SH-SY5Y (cell line): ENCODE results near the gene HSF2BP.

ENCODE experiments used
- GATA2 ChIP-seq: IDR thresholded peaks from 2 replicates; pipeline ENCODE4 v1.6.1; 2011; ENCODE audit warnings: mild to moderate bottlenecking, low read depth, low read length
- GATA3 ChIP-seq: IDR thresholded peaks from 2 replicates; pipeline ENCODE4 v1.6.1; 2011; ENCODE audit warnings: low read depth, mild to moderate bottlenecking, low read length, moderate library complexity

HSF2BP gene

GRCh38 chr21:43603641-43604504 lies 55.4 kb downstream of the HSF2BP start:
- TF ChIP-seq GATA3: no peak
- TF ChIP-seq GATA2: no peak

DNA sequence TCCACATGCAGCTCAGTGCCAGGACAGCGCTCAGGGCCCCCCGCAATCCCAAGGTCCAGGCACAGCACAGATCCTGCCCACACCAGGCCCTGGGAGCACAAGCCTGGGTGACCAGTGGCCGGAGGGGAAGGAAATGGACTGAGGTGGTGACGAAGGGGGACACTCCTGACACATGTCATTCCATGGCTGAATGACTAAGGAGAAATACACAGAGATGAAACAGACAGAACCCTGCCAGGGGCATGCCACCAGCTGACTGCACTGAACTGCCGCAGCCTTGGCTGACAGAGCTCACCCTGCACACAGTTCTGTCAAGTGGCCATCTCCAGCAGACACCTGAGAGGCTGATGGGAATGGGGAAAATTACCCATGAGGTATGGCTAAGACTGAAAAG lies 56.1 kb downstream of the HSF2BP start:
- TF ChIP-seq GATA3 (no peak), GATA2 (no peak)

DNA sequence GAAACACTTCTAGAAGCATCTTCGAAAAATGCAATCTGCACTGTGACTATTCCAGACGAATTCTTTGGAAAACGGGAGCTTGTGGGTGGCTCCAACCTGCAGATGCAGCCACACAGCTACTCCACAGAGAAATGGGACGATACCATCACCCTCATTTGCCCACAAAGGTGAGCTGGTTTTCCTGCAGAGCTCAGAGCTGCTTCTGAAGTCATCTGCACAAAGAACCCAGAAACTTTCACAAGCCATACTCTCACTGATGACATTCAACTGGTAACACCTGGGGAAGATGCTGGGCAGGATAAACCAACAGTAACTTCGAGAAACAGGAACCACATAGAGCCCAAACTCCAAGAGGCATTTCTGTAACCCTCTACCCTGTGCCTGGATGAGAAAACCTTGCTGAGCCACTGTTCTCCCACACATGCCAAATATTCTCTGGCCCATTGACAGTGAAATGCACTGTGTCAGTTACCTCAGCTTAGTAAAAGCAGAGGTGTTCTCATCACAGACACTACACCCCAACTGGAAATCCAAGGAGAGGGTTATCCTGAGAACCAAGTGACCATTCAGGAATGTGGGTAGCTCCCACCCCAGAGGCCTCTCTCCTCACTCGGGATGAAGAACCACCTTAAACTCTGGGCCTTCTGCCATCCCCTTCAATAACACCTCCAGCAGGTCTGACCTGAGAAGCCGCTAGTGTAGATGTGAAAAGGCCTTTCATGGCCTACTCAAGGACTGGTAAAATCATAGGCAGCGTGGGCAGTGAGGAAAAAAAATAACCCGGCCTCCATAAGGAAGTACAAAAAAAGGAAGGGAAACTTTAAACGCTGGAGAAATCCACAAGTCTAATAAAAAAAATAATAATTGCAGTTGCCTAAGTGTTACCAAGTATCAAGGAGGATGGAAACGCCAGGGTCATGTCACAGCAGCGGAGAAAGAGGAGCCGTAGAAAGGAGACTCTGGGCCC lies 56.7 kb downstream of the HSF2BP start:
- TF ChIP-seq GATA3 (no peak), GATA2 (no peak)

DNA sequence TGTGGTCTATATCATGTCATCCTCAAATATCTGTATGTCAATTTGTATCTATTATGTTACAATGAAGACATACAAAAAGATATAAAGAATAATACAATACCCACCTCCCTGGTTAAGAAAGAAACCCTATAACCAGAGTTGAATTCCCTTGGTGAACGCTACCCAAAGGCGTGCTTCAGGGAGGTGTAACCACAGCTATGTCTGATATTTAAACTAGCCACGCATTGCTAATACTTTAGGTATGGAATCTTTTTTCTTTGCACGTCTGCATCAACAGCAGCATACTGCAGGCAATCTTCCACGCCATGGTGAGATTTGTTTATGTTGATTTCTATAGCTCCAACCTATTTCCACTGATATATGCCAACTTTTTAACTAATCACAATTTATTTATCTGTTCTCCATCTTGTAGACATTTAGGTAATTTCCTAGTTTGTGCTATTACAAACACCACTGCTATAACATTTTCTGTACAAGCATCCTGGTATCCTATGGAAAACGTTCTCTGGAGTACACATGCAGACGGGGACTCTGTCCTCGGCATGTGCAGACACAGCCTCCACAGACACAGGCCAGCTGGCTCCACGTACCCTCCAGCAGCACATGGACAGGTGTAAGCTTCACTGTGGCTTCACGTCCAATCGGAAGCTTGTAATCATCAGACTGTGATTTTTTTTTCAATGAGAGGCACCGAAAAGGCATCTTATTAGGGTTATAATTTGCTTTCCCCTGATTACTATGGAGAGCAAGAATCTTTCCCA lies 58.5 kb downstream of the HSF2BP start:
- TF ChIP-seq GATA2 (no peak), GATA3 (no peak)

DNA sequence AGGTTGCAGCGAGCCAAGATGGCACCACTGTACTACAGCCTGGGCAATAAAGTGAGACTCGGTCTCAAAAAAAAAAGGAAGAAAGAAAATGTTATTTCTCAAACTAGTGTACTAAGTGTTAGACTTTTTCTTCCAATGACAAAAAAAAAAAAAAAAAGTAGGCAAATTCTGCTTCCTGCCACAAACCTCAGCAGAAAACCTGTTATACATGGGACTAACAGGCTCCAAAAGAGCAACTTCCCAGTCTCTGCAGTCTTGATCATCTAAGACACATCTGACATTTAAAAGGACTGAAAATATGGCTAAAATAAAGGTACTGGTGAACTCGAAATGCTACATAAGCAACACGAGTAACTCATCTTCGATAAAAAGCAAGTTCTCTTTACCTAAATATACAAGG lies 59.6 kb downstream of the HSF2BP start:
- TF ChIP-seq GATA3 (no peak), GATA2 (no peak)

DNA sequence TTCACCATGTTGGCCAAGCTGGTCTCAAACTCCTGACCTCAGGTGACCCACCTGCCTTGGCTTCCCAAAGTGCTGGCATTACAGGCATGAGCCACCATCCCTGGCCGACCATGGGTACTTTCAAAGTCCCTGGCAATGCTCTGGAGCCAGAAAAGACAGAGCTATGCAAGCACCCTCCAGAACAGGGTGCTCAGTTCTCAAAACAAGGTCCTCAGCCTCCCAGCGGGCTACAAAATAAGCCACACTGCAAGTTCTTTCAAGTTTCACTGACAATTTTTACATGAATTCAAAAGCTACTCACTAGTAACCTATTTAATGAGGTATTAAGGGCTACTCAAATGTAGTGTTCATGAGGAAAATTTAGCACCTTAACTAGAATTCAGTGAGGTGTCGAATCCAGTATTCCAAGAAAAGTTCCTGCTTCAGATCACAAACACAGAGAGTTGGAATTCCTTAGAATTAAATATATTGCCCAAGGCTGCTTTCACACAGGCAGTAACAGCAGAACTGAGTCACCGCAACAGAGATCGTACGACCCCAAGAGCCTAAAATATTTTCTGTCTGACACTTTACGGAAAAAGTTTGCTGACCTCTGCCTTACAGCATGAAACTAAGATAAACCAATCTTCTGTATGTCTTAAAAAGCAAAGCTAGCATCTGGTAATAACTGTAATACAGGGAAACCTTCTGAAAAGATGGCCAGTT lies 60.7 kb downstream of the HSF2BP start:
- TF ChIP-seq GATA2 (no peak), GATA3 (no peak)

- TF ChIP-seq GATA2 (no peak), GATA3 (no peak)
These were observed 61.6 kb downstream of the HSF2BP start for GRCh38 chr21:43597540-43598250.

- TF ChIP-seq GATA2: no peak
- TF ChIP-seq GATA3: no peak
These were observed 62.2 kb downstream of the HSF2BP start for GRCh38 chr21:43597052-43597451.

DNA sequence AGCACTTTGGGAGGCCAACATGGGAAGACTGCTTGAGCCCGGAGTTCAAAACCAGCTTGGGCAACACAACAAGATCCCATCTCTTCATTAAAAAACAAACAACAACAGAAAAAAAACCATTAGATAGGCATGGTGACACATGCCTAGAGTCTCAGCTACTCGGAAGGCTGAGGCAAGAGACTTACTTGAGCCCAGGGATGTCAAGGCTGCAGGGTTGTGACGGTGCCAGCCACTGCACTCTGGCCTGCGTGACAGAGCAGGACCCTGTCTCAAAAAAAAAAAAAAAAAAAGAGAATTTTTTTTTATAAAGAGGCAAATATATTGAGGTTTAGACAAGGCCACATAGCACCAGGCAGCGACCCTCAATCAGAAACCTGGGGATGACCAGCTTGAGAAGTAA lies 62.7 kb downstream of the HSF2BP start:
- TF ChIP-seq GATA2: no peak
- no peak for TF ChIP-seq GATA3

- TF ChIP-seq GATA2 (no peak), GATA3 (no peak)
These were observed 66.2 kb downstream of the HSF2BP start for GRCh38 chr21:43593078-43593477.

- TF ChIP-seq GATA2 (no peak), GATA3 (no peak)
These were observed 67.7 kb downstream of the HSF2BP start for GRCh38 chr21:43591571-43591970.

- TF ChIP-seq GATA3 (no peak), GATA2 (no peak)
These were observed 69.1 kb downstream of the HSF2BP start for GRCh38 chr21:43590194-43590593.

- TF ChIP-seq GATA3 (no peak), GATA2 (no peak)
These were observed 70.3 kb downstream of the HSF2BP start for GRCh38 chr21:43588957-43589356.
